Panc1 (cell line): Measurements from ENCODE around the gene FGFR4. TPM values are rescaled to one million over a fixed set of nuclear protein-coding genes. Genes with fewer than 3 reads are reported as not detected.

ENCODE experiments used
- ATAC-seq: fragments of 200-7000 bp; cut with Tn5 transposase; 2 replicates; pipeline ENCODE4 v1.9.1; 2020; ENCODE audit warnings: mild to moderate bottlenecking, moderate library complexity
- BruUV-seq: library from RNA; stranded (reverse); fragments of 400-500 nt; replicated peaks from 2 replicates; lab custom pipeline; 2021; lab: Mats Ljungman, UMichigan
- CTCF ChIA-PET: fragments of 300-600 bp; sonication (Branson Sonifier 250); formaldehyde crosslinking; loops from one replicate; lab custom pipeline; 2022; ENCODE audit warnings: antibody characterized with exemption; lab: Charles Lee
- POLR2A ChIA-PET: fragments of 300-600 bp; sonication (Branson Sonifier 250); formaldehyde crosslinking; loops from one replicate; lab custom pipeline; 2022; ENCODE audit warnings: antibody characterized with exemption; lab: Charles Lee
- DNase-seq: peaks from one replicate; pipeline ENCODE4 v3.0.0-alpha.2; 2010; ENCODE audit warnings: low read depth, low spot score
- H3K27ac ChIP-seq: 2 replicates; pipeline ENCODE4 v1.5.1; 2011; ENCODE audit warnings: mild to moderate bottlenecking, low read length, inconsistent platforms
- H3K27me3 ChIP-seq: fragments of 200-500 bp; sonication (Bioruptor generic); 2 replicates; pipeline ENCODE4 v1.6.0; 2014; ENCODE audit warnings: low read length, inconsistent platforms; ENCODE audit not compliant: control insufficient read depth, insufficient read depth
- H3K36me3 ChIP-seq: fragments of 200-500 bp; sonication (Bioruptor generic); 2 replicates; pipeline ENCODE4 v1.5.1; 2014; ENCODE audit warnings: inconsistent platforms, mild to moderate bottlenecking, low read length, moderate library complexity; ENCODE audit not compliant: control insufficient read depth, insufficient read depth
- H3K4me1 ChIP-seq: 2 replicates; pipeline ENCODE4 v1.5.1; 2011; ENCODE audit warnings: inconsistent platforms, mild to moderate bottlenecking, low read length, moderate library complexity; ENCODE audit not compliant: control insufficient read depth, insufficient read depth
- H3K4me3 ChIP-seq, 2 experiments: 2 replicates each; pipeline ENCODE4 v1.5.1; 2011 to 2012; ENCODE audit warnings: low read depth in 2 of 2, low read length in 2 of 2, mild to moderate bottlenecking in 2 of 2, inconsistent platforms in 1 of 2, moderate library complexity in 1 of 2
- H3K9me3 ChIP-seq: fragments of 200-500 bp; sonication (Bioruptor generic); 2 replicates; pipeline ENCODE4 v1.5.1; 2014; ENCODE audit warnings: low read depth, mild to moderate bottlenecking, inconsistent platforms, low read length, moderate library complexity; ENCODE audit not compliant: control insufficient read depth, insufficient read depth
- CTCF ChIP-seq: fragments of 450-650 bp; IDR thresholded peaks from 2 replicates; pipeline ENCODE4 v1.5.1; 2017; ENCODE audit warnings: mild to moderate bottlenecking
- POLR2AphosphoS5 ChIP-seq: IDR thresholded peaks from 2 replicates; pipeline ENCODE4 v1.6.1; 2012; ENCODE audit warnings: mild to moderate bottlenecking, low read depth, low read length, moderate library complexity
- REST ChIP-seq, 2 experiments: IDR thresholded peaks; 2 replicates each; pipeline ENCODE4 v1.6.1; 2011 to 2012; ENCODE audit warnings: low read depth in 2 of 2, control low read depth in 1 of 2, low read length in 1 of 2, mild to moderate bottlenecking in 1 of 2, moderate library complexity in 1 of 2; ENCODE audit not compliant: insufficient read depth in 1 of 2
- SIN3A ChIP-seq: IDR thresholded peaks from 2 replicates; pipeline ENCODE4 v1.6.1; 2012; ENCODE audit warnings: low read depth, mild to moderate bottlenecking, low read length, moderate library complexity, borderline replicate concordance; ENCODE audit not compliant: insufficient read depth
- TCF7L2 ChIP-seq: IDR thresholded peaks from 2 replicates; pipeline ENCODE4 v1.6.1; 2011; ENCODE audit warnings: mild to moderate bottlenecking, low read depth, low read length, inconsistent platforms
- in situ Hi-C: cut with HindIII; loops from 2 replicates; pipeline ENCODE4 v1.10.0; 2016; ENCODE audit warnings: low sequenced_read_pairs, low pct_unique_long_range_greater_than_20kb
- intact Hi-C: fragments of 100-400 bp; cut with micrococcal nuclease; formaldehyde crosslinking; loops from one replicate; pipeline ENCODE4 v1.10.0; 2022; ENCODE audit not compliant: unreplicated experiment
- total RNA-seq: library from RNA; stranded (reverse); gene quantifications from one replicate; pipeline ENCODE4 v1.2.1, GENCODE V29; 2021; ENCODE audit not compliant: unreplicated experiment

FGFR4 gene
- total RNA-seq, 1 experiment from 2014 or later = 7.5 TPM

GRCh38 chr5:177100714-177101121 lies 14.0 kb downstream of the FGFR4 start:
- no peak; the same call in 1 of the 2 replicates for ATAC-seq
- Histone ChIP-seq H3K9me3 (no peaks in the 10 kb centered on the region), H3K4me1 (no peaks in the 10 kb centered on the region), H3K36me3 (no peaks in the 10 kb centered on the region), H3K27ac (no peak overlapping the region), H3K27me3 (no peaks in the 10 kb centered on the region), H3K4me3 (no peak overlapping the region)
- intact Hi-C loops (no loop called here), in situ Hi-C loops (no loop called here)
- no peak for TF ChIP-seq REST (IDR thresholded peaks at IDR 0.05; ENCODE audit: insufficient read depth in 1 of 2, low read depth in 2 of 2, low read length in 1 of 2)
- no peak for TF ChIP-seq CTCF
- TF ChIP-seq POLR2AphosphoS5 = no peak
- no peak for TF ChIP-seq SIN3A
- TF ChIP-seq TCF7L2 = no peak
- ChIA-PET CTCF (interaction anchor here (0.7 kb wide), 1 partner anchor 31 kb away, joined by 4 read pairs; no protein-coding TSS in a partner anchor), POLR2A (no interaction called here)
- no TSS peak for BruUV-seq
- DNase-seq = no peak

GRCh38 chr5:177103523-177104253 lies 17.0 kb downstream of the FGFR4 start:
- CTCF ChIA-PET = no interaction called here
- BruUV-seq = no TSS peak
- TF ChIP-seq TCF7L2 (no peak), REST (IDR thresholded peaks at IDR 0.05; ENCODE audit: insufficient read depth in 1 of 2, low read depth in 2 of 2, low read length in 1 of 2) (no peak), SIN3A (no peak), POLR2AphosphoS5 (no peak), CTCF (no peak)
- no peak overlapping the region for H3K4me3 ChIP-seq
- no peak overlapping the region for H3K27ac ChIP-seq
- POLR2A ChIA-PET = no interaction called here
- H3K36me3 ChIP-seq = no peaks in the 10 kb centered on the region
- no peak for DNase-seq
- intact Hi-C loops (no loop called here), in situ Hi-C loops (no loop called here)
- no peaks in the 10 kb centered on the region for H3K9me3 ChIP-seq
- no peaks in the 10 kb centered on the region for H3K4me1 ChIP-seq
- no peaks in the 10 kb centered on the region for H3K27me3 ChIP-seq
- ATAC-seq = no peak
